Glutamatergic neuron (in vitro differentiated cells): ENCODE data around the gene GNG7. TPM values are rescaled to one million over a fixed set of nuclear protein-coding genes. Genes with fewer than 3 reads are reported as not detected.
"Not testable (repeated sequence)": the region's sequence is repeated elsewhere in the genome, so short reads cannot be mapped to it uniquely, and the experiment has no call there.

Experiments
- DNase-seq: peaks from one replicate; pipeline ENCODE4 v3.0.0; 2022
- H3K27ac Mint-ChIP-seq: one replicate; pipeline ENCODE4 v1.8.0; 2020; ENCODE audit warnings: mild to moderate bottlenecking, mixed read lengths, inconsistent platforms; ENCODE audit not compliant: unreplicated experiment
- H3K27me3 Mint-ChIP-seq: one replicate; pipeline ENCODE4 v1.8.0; 2020; ENCODE audit warnings: mild to moderate bottlenecking, moderate library complexity, mixed read lengths, inconsistent platforms; ENCODE audit not compliant: unreplicated experiment
- H3K36me3 Mint-ChIP-seq: one replicate; pipeline ENCODE4 v1.8.0; 2020; ENCODE audit warnings: mild to moderate bottlenecking, mixed read lengths, inconsistent platforms; ENCODE audit not compliant: unreplicated experiment
- H3K4me1 Mint-ChIP-seq: one replicate; pipeline ENCODE4 v1.8.0; 2020; ENCODE audit warnings: mild to moderate bottlenecking, low read depth, mixed read lengths, inconsistent platforms; ENCODE audit not compliant: unreplicated experiment
- H3K4me3 Mint-ChIP-seq: one replicate; pipeline ENCODE4 v1.8.0; 2020; ENCODE audit warnings: mild to moderate bottlenecking, mixed read lengths, inconsistent platforms; ENCODE audit not compliant: unreplicated experiment
- H3K9me3 Mint-ChIP-seq: one replicate; pipeline ENCODE4 v1.8.0; 2020; ENCODE audit warnings: mild to moderate bottlenecking, moderate library complexity, mixed read lengths, inconsistent platforms; ENCODE audit not compliant: unreplicated experiment
- total RNA-seq: library from RNA; stranded (reverse); fragmentation: NEBNext Ultra II Directional; extraction: Animal tissue kit (Norgen Biotek cat#: 25700); gene quantifications from one replicate; pipeline ENCODE4 v1.2.1, GENCODE V29; 2021; ENCODE audit not compliant: unreplicated experiment
- TF ChIP-seq, protein P1 (sequence below): fragments of 200-600 bp; sonication (generic); IDR thresholded peaks from one replicate; pipeline ENCODE4 v1.5.0; 2021; ENCODE audit not compliant: partially characterized antibody, unreplicated experiment

The GNG7 gene
- total RNA-seq, 1 donor from 2014 or later = 8.0 TPM

DNA sequence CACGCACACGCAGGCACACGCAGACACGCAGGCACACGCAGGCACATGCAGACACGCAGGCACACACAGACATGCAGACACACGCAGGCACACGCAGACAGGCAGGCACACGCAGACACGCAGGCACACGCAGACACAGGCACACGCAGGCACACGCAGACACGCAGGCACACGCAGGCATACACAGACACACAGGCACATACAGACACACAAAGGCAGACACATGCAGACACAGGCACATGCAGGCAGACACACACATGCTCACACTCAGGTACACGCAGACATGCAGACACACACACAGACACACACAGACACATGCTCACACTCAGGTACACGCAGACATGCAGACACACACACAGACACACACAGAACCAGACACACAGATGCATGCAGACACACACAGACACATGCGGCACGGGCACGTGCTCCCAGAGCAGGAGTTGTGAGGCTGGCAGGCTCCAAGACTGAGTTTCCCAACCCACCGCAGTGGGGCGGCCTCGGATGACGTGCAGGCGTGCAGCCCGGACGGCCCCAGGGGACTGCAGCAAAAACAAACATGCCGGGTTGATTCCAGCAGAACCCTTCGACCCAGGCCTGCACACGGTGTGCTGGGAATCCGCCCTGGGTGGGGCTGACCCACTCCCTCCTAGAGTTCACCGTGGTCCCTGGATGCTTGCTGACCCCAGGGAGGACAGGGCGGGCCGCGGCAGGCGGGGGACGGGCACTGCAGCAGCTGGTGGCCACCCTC lies 126.6 kb downstream of the GNG7 start:
- Mint-ChIP-seq H3K4me3 (no peak overlapping the region), H3K27ac (no peak overlapping the region), H3K36me3 (no peaks in the 10 kb centered on the region), H3K4me1 (no peaks in the 10 kb centered on the region), H3K27me3 (peaks cover 4% of the 10 kb centered on the region), H3K9me3 (peaks cover 4% of the 10 kb centered on the region)
- TF ChIP-seq, protein P1, sequence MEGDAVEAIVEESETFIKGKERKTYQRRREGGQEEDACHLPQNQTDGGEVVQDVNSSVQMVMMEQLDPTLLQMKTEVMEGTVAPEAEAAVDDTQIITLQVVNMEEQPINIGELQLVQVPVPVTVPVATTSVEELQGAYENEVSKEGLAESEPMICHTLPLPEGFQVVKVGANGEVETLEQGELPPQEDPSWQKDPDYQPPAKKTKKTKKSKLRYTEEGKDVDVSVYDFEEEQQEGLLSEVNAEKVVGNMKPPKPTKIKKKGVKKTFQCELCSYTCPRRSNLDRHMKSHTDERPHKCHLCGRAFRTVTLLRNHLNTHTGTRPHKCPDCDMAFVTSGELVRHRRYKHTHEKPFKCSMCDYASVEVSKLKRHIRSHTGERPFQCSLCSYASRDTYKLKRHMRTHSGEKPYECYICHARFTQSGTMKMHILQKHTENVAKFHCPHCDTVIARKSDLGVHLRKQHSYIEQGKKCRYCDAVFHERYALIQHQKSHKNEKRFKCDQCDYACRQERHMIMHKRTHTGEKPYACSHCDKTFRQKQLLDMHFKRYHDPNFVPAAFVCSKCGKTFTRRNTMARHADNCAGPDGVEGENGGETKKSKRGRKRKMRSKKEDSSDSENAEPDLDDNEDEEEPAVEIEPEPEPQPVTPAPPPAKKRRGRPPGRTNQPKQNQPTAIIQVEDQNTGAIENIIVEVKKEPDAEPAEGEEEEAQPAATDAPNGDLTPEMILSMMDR = no peak
- DNase-seq = no peak

DNA sequence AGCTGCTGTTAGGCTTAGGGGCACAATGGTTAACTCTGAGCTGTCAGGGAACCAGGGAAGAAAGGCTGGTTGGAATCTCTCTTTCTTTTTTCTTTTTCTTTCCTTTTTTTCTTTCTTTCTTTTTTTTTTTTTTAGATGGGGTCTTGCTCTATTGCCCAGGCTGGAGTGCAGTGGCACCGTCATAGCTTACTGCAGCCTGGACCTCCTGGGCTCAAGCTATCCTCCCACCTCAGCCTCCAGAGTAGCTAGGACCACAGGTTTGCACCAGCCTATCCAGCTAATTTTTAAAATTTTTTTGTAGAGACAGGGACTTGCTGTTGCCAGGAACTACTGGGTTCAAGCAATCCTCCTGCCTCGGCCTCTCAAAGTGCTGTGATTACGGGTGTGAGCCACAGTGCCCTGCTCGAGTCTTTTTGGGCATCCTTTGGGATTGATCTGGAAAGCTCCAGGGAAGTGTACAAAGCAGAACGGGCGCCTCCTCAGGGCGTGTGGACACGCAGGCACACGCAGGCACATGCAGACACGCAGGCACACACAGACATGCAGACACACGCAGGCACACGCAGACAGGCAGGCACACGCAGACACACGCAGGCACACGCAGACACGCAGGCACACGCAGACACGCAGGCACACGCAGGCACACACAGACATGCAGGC lies 127.4 kb downstream of the GNG7 start:
- no peak overlapping the region for H3K4me3 Mint-ChIP-seq
- peaks cover 4% of the 10 kb centered on the region for H3K9me3 Mint-ChIP-seq
- H3K27ac Mint-ChIP-seq = no peak overlapping the region
- H3K36me3 Mint-ChIP-seq = peaks cover 3% of the 10 kb centered on the region
- DNase-seq = no peak
- H3K4me1 Mint-ChIP-seq = no peaks in the 10 kb centered on the region
- TF ChIP-seq, protein P1 = no peak
- peaks cover 4% of the 10 kb centered on the region for H3K27me3 Mint-ChIP-seq

DNA sequence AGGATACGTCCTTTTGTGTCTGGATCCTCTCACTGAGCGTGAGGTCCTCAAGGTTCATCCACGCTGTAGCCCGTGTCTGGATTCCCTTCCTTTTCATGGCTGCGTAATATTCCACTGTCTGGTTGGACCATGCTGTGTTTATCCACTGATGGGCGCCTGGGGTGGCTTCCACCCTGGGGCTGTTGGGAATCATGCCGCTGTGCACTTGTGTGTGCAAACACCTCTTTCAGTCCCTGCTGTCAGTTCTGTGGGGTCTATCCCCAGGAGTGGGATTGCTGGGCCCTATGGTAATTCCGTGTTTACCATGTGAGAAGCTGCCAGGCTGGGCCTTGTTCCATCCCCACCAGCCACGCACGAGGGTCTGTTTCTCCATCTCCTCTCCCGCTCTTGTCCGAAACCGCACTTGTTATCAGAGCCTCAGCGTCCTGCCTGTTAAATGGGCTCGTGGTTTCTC lies 128.0 kb downstream of the GNG7 start:
- TF ChIP-seq, protein P1 = no peak
- peaks cover 4% of the 10 kb centered on the region for H3K9me3 Mint-ChIP-seq

GRCh38 chr19:2573916-2574315 lies 128.6 kb downstream of the GNG7 start:
- DNase-seq = no peak
- Mint-ChIP-seq H3K27ac (no peak overlapping the region), H3K27me3 (peaks cover 4% of the 10 kb centered on the region), H3K9me3 (peaks cover 4% of the 10 kb centered on the region), H3K36me3 (peaks cover 5% of the 10 kb centered on the region), H3K4me3 (no peak overlapping the region), H3K4me1 (no peaks in the 10 kb centered on the region)
- TF ChIP-seq, protein P1 = no peak

More for the DNA sequence above, 128.0 kb downstream of the GNG7 start:
- Mint-ChIP-seq H3K27ac (no peak overlapping the region), H3K36me3 (peaks cover 5% of the 10 kb centered on the region), H3K27me3 (peaks cover 4% of the 10 kb centered on the region), H3K4me3 (no peak overlapping the region), H3K4me1 (no peaks in the 10 kb centered on the region)
- DNase-seq = no peak

DNA sequence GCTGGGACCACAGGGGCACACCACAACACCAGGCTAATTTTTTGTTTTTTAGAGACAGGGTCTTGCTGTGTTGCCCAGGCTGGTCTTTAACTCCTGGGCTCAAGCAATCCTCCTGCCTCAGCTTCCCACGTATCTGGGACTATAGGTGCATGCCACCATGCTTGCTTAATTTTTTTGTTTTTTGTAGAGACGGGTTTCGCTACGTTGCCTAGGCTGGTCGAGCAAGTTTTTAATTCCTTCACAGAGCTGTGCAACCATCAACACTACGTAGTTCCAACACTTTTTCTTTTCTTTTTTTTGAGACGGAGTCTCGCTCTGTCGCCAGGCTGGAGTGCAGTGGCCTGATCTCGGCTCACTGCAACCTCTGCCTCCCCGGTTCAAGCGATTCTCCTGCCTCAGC lies 130.3 kb downstream of the GNG7 start:
- not testable (repeated sequence) for H3K4me1 Mint-ChIP-seq, DNase-seq, H3K27me3 Mint-ChIP-seq, H3K9me3 Mint-ChIP-seq, H3K27ac Mint-ChIP-seq, H3K36me3 Mint-ChIP-seq, H3K4me3 Mint-ChIP-seq
